Omental fat pad (tissue), 4 donors: Measurements from ENCODE around the gene FCHSD1. TPM values are rescaled to one million over a fixed set of nuclear protein-coding genes. Genes with fewer than 3 reads are reported as not detected.

ENCODE experiments used
- ATAC-seq: fragments of 150-250 bp; one replicate; pipeline ENCODE4 v1.9.1; 2016; ENCODE audit warnings: mild to moderate bottlenecking, moderate library complexity; ENCODE audit not compliant: low FRiP score
- DNase-seq: peaks from one replicate; pipeline ENCODE4 v3.0.0-alpha.2; 2019; ENCODE audit warnings: low spot score
- CTCF ChIP-seq, 3 donors: fragments of 450-650 bp; IDR thresholded peaks; one replicate each; pipeline ENCODE4 v1.5.1; 2016 to 2017; ENCODE audit warnings: antibody characterized with exemption in 3 of 3, mild to moderate bottlenecking in 3 of 3, moderate library complexity in 2 of 3
- total RNA-seq, 4 donors: library from RNA; depleted of rRNA; stranded (reverse); fragments of >200 nt; gene quantifications; one replicate each; pipeline ENCODE4 v1.1.0, GENCODE V29; 2016

FCHSD1 gene
- total RNA-seq, 4 donors from 2014 or later: 11.2 to 19.7 (median 15.5) TPM

- ATAC-seq: no peak
- TF ChIP-seq CTCF (IDR thresholded peaks at IDR 0.05): no peak
- DNase-seq: no peak
Measured at GRCh38 chr5:141641634-141642267, 9.5 kb downstream of the FCHSD1 start.

DNA sequence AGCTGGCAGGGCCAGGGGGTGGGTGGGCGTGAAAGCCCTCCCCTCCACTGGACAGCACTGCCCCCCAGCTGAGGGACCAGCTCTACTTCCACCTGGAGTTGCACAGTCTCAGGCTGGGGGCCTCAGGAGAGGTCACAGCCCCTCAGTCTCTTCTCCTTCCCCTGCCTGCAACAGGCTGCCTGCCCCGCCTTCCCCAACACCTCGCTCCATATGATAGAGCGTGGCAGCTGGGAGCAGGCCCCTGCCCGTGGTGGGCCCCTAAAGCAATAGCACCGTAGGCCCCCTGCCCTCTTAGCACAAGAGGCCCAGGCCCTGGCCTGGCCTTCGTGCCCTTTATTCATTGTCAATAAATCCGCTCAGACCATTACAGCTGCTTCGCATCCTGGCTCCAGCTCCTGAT, 10.5 kb downstream of the FCHSD1 start:
- DNase-seq (no peak), ATAC-seq (no peak)
- no peak for TF ChIP-seq CTCF (IDR thresholded peaks at IDR 0.05)

GRCh38 chr5:141640051-141640415, 11.2 kb downstream of the FCHSD1 start:
- no peak for TF ChIP-seq CTCF (IDR thresholded peaks at IDR 0.05)
- ATAC-seq (no peak), DNase-seq (no peak)

- TF ChIP-seq CTCF (IDR thresholded peaks at IDR 0.05): no peak
- ATAC-seq: no peak
- no peak for DNase-seq
Measured at GRCh38 chr5:141639357-141640050, 11.7 kb downstream of the FCHSD1 start.

GRCh38 chr5:141638771-141639170, 12.4 kb downstream of the FCHSD1 start:
- ATAC-seq (no peak), DNase-seq (no peak)

GRCh38 chr5:141637767-141638419, 13.3 kb downstream of the FCHSD1 start:
- DNase-seq: no peak
- no peak for ATAC-seq
- no peak for TF ChIP-seq CTCF (IDR thresholded peaks at IDR 0.05)

More at GRCh38 chr5:141638771-141639170, 12.4 kb downstream of the FCHSD1 start:
- TF ChIP-seq CTCF (IDR thresholded peaks at IDR 0.05): no peak
